ENCODE results near the gene PNMA6F. TPM values are rescaled to one million over a fixed set of nuclear protein-coding genes. Genes with fewer than 3 reads are reported as not detected.
"Not testable (repeated sequence)": the region's sequence is repeated elsewhere in the genome, so short reads cannot be mapped to it uniquely, and the experiment has no call there.

Gene PNMA6F
- total and polyA plus RNA-seq, 4 donors = not detected

DNA sequence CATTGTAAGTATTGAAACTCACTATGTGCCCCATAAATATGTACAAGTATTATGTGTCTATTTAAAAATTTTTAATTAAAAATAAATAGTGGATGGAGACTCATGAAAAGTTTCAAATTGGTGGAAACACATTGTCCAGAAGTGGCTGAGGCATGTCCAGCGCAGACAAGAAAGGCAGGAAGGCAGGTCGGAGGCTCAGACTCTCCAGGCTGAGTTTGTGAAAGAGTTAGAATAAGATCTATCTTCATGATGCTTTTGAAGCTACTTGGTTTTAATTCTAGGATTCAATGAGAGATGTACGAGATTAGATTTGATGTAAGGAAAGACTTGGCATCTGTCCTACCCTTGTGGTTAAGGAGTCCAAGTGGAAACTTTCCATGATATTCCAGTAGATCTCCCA lies 19.8 kb downstream of the PNMA6F start:
- Histone ChIP-seq H3K4me3 (no peak overlapping the region), H3K4me1 (ENCODE audit: control insufficient read depth in 5 of 5, insufficient read depth in 5 of 5, low read length in 5 of 5) (no peaks in the 10 kb centered on the region), H3K36me3 (ENCODE audit: control insufficient read depth in 4 of 4, insufficient read depth in 4 of 4, low read length in 4 of 4) (no peaks in the 10 kb centered on the region), H3K27ac (ENCODE audit: low read depth in 1 of 2, low read length in 1 of 2) (no peak overlapping the region), H3K27me3 (ENCODE audit: control insufficient read depth in 3 of 3, insufficient read depth in 3 of 3, low read length in 2 of 3) (peaks cover 0 to 6% (median 2%) of the 10 kb centered on the region in 3 donors), H3K9ac (ENCODE audit: insufficient read depth in 1 of 2, low read length in 2 of 2) (no peak overlapping the region), H3K9me3 (ENCODE audit: control insufficient read depth in 4 of 4, insufficient read depth in 3 of 4, low read length in 3 of 4) (peaks cover 0 to 6% (median 0%) of the 10 kb centered on the region in 4 donors)
- TF ChIP-seq, protein P1, sequence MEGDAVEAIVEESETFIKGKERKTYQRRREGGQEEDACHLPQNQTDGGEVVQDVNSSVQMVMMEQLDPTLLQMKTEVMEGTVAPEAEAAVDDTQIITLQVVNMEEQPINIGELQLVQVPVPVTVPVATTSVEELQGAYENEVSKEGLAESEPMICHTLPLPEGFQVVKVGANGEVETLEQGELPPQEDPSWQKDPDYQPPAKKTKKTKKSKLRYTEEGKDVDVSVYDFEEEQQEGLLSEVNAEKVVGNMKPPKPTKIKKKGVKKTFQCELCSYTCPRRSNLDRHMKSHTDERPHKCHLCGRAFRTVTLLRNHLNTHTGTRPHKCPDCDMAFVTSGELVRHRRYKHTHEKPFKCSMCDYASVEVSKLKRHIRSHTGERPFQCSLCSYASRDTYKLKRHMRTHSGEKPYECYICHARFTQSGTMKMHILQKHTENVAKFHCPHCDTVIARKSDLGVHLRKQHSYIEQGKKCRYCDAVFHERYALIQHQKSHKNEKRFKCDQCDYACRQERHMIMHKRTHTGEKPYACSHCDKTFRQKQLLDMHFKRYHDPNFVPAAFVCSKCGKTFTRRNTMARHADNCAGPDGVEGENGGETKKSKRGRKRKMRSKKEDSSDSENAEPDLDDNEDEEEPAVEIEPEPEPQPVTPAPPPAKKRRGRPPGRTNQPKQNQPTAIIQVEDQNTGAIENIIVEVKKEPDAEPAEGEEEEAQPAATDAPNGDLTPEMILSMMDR (IDR thresholded peaks at IDR 0.05; ENCODE audit: control extremely low read depth, extremely low read depth) = no peak
- 73 to 83% methylated on average over 3 of the region's 3 CpGs for WGBS, 2 donors
- DNase-seq = no peak
- no peak for ATAC-seq (ENCODE audit: insufficient read depth, low FRiP score)

DNA sequence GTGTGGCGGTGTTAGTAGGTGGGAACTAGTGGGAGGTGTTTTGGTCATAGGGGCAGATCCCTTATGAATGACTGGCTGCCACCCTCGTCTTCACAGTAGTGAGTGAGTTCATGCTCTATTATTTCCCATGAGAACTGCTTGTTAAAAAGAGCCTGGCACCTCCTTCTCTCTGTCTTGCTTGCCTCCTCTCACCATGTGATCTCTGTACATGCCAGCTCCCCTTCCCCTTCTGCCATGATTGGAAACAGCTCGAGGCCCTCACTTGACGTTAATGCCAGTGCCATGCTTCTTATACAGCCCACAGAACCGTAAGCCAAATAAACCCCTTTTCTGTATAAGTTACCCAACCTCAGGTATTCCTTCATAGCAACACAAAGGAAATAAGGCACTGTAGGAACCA lies 21.7 kb downstream of the PNMA6F start:
- H3K9ac ChIP-seq (ENCODE audit: insufficient read depth in 1 of 2, low read length in 2 of 2) = no peak overlapping the region
- DNase-seq = no peak
- no peak overlapping the region for H3K4me3 ChIP-seq
- WGBS, 2 donors = 67 to 76% methylated on average over 5 of the region's 5 CpGs
- H3K36me3 ChIP-seq (ENCODE audit: control insufficient read depth in 4 of 4, insufficient read depth in 4 of 4, low read length in 4 of 4) = no peaks in the 10 kb centered on the region
- H3K27me3 ChIP-seq (ENCODE audit: control insufficient read depth in 3 of 3, insufficient read depth in 3 of 3, low read length in 2 of 3) = peaks cover 0 to 4% (median 2%) of the 10 kb centered on the region in 3 donors
- peaks cover 0 to 6% (median 0%) of the 10 kb centered on the region in 4 donors for H3K9me3 ChIP-seq (ENCODE audit: control insufficient read depth in 4 of 4, insufficient read depth in 3 of 4, low read length in 3 of 4)
- no peak for ATAC-seq (ENCODE audit: insufficient read depth, low FRiP score)
- TF ChIP-seq, protein P1 (IDR thresholded peaks at IDR 0.05; ENCODE audit: control extremely low read depth, extremely low read depth) = no peak
- no peak overlapping the region for H3K27ac ChIP-seq (ENCODE audit: low read depth in 1 of 2, low read length in 1 of 2)
- no peaks in the 10 kb centered on the region for H3K4me1 ChIP-seq (ENCODE audit: control insufficient read depth in 5 of 5, insufficient read depth in 5 of 5, low read length in 5 of 5)

DNA sequence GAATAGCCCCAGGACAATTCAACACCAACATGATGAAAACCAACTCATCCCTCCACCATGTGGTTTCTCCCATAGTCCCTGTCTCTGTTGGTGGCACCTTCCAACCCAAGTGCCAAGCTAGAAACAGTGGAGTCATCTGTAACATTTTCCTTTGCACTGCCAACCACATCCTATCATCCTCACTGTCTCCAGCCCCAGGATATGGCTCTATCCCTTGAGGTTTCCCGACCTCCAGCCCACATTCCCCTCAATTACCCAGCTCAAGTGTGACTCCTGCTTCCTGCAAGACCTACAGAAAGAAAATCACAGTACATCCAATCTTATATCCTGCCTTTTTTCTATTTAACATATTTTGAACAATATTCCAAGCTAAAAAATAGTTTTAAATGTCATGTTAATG lies 24.2 kb downstream of the PNMA6F start:
- ATAC-seq (ENCODE audit: insufficient read depth, low FRiP score) = no peak
- no peak overlapping the region for H3K4me3 ChIP-seq
- H3K9me3 ChIP-seq (ENCODE audit: control insufficient read depth in 4 of 4, insufficient read depth in 3 of 4, low read length in 3 of 4) = peaks cover 0 to 6% (median 0%) of the 10 kb centered on the region in 4 donors
- H3K4me1 ChIP-seq (ENCODE audit: control insufficient read depth in 5 of 5, insufficient read depth in 5 of 5, low read length in 5 of 5) = no peaks in the 10 kb centered on the region
- no peak overlapping the region for H3K9ac ChIP-seq (ENCODE audit: insufficient read depth in 1 of 2, low read length in 2 of 2)
- no peak for DNase-seq
- no peak overlapping the region for H3K27ac ChIP-seq (ENCODE audit: low read depth in 1 of 2, low read length in 1 of 2)
- H3K27me3 ChIP-seq (ENCODE audit: control insufficient read depth in 3 of 3, insufficient read depth in 3 of 3, low read length in 2 of 3) = no peaks in the 10 kb centered on the region
- TF ChIP-seq, protein P1 (IDR thresholded peaks at IDR 0.05; ENCODE audit: control extremely low read depth, extremely low read depth) = no peak
- WGBS, 2 donors = 41 to 88% methylated on average over 1 of the region's 1 CpG
- no peaks in the 10 kb centered on the region for H3K36me3 ChIP-seq (ENCODE audit: control insufficient read depth in 4 of 4, insufficient read depth in 4 of 4, low read length in 4 of 4)

DNA sequence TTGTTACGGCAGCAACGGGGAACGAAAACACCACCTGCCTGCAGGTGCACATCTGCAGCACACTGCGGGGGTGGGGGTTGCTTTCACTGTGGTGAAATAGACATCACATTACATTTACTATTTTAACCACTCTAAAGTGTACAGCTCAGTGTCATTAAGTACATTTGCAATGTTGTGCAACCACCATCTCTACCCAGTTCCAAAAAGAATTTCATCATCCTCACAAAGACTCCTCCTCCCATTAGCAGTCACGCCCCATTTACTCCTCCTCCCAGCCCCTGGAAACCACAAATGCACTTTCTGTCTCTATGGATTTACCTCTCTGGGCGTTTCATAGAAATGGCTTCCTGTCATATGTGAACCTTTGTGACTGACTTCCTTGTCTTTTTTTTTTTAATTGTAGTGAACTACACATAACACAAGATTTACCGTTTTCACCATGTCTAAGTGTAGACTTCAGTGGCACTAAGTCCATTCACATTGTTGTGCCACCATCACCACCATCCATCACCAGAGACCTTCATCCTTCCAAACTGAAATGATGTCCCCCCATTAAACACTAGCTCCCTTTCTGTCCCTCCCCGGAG lies 28.0 kb downstream of the PNMA6F start:
- ATAC-seq (ENCODE audit: insufficient read depth, low FRiP score) = peak; percentile 54
- H3K27me3 ChIP-seq (ENCODE audit: control insufficient read depth in 3 of 3, insufficient read depth in 3 of 3, low read length in 2 of 3); H3K27ac ChIP-seq (ENCODE audit: low read depth in 1 of 2, low read length in 1 of 2); H3K4me1 ChIP-seq (ENCODE audit: control insufficient read depth in 5 of 5, insufficient read depth in 5 of 5, low read length in 5 of 5); DNase-seq; H3K4me3 ChIP-seq; H3K36me3 ChIP-seq (ENCODE audit: control insufficient read depth in 4 of 4, insufficient read depth in 4 of 4, low read length in 4 of 4); H3K9me3 ChIP-seq (ENCODE audit: control insufficient read depth in 4 of 4, insufficient read depth in 3 of 4, low read length in 3 of 4); H3K9ac ChIP-seq (ENCODE audit: insufficient read depth in 1 of 2, low read length in 2 of 2): not testable (repeated sequence)
- 52 to 65% methylated on average over 3 of the region's 8 CpGs for WGBS, 2 donors

DNA sequence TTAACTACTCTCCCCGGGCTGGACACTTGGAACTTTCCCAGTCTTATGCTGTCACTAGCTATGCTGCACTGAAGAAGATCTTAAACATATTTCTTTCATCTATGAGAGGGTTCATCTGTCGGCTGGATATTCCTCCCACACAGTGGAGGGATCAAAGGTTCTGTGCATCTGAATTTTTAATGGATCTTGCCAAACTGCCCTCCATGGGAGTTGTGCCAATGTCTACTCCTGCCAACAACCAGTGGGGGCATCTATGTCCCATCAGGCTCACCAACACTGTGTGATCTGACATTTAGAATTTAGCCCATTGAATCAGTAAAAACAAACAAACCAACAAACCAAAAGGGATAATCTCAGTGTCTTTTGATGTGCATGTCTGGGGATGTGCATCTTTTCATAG lies 32.8 kb downstream of the PNMA6F start:
- H3K4me3 ChIP-seq; ATAC-seq (ENCODE audit: insufficient read depth, low FRiP score); H3K4me1 ChIP-seq (ENCODE audit: control insufficient read depth in 5 of 5, insufficient read depth in 5 of 5, low read length in 5 of 5); H3K27me3 ChIP-seq (ENCODE audit: control insufficient read depth in 3 of 3, insufficient read depth in 3 of 3, low read length in 2 of 3); H3K36me3 ChIP-seq (ENCODE audit: control insufficient read depth in 4 of 4, insufficient read depth in 4 of 4, low read length in 4 of 4); H3K9ac ChIP-seq (ENCODE audit: insufficient read depth in 1 of 2, low read length in 2 of 2); H3K27ac ChIP-seq (ENCODE audit: low read depth in 1 of 2, low read length in 1 of 2); DNase-seq; H3K9me3 ChIP-seq (ENCODE audit: control insufficient read depth in 4 of 4, insufficient read depth in 3 of 4, low read length in 3 of 4): not testable (repeated sequence)
- WGBS, 2 donors = no CpG with 5 or more reads among the region's 2 CpGs

DNA sequence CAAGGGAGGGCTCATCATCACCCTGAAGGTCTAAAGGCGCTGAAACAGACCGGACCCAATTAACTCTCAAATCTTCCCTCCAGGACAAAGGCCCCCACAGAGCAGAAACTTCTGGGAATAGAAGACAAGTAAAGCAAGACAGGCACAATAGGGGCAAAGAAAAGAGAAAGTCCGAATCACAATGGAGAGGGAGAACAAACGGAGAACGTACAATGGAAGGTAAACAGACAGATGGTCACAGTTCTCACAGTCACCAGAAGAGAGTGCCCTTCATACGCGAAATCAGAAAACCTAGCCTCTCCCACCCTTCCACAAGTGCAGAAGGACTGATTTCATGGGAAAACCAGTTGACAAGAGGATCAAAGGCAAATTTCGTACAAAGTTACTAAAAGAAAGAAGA lies 35.9 kb downstream of the PNMA6F start:
- H3K4me1 ChIP-seq (ENCODE audit: control insufficient read depth in 5 of 5, insufficient read depth in 5 of 5, low read length in 5 of 5); ATAC-seq (ENCODE audit: insufficient read depth, low FRiP score); H3K36me3 ChIP-seq (ENCODE audit: control insufficient read depth in 4 of 4, insufficient read depth in 4 of 4, low read length in 4 of 4); DNase-seq; H3K9ac ChIP-seq (ENCODE audit: insufficient read depth in 1 of 2, low read length in 2 of 2); H3K9me3 ChIP-seq (ENCODE audit: control insufficient read depth in 4 of 4, insufficient read depth in 3 of 4, low read length in 3 of 4); H3K27ac ChIP-seq (ENCODE audit: low read depth in 1 of 2, low read length in 1 of 2); H3K27me3 ChIP-seq (ENCODE audit: control insufficient read depth in 3 of 3, insufficient read depth in 3 of 3, low read length in 2 of 3); H3K4me3 ChIP-seq: not testable (repeated sequence)
- no CpG with 5 or more reads among the region's 8 CpGs for WGBS, 2 donors

Measured in lung (tissue), 12 donors.